HG02571 (cell line): ENCODE data around the gene FETUB.

Experiments
- ATAC-seq: cut with Tn5 transposase; IDR thresholded peaks from one replicate; pipeline ENCODE4 v1.9.1; 2021; ENCODE audit warnings: mild to moderate bottlenecking, moderate library complexity; ENCODE audit not compliant: unreplicated experiment

Gene FETUB, protein sequence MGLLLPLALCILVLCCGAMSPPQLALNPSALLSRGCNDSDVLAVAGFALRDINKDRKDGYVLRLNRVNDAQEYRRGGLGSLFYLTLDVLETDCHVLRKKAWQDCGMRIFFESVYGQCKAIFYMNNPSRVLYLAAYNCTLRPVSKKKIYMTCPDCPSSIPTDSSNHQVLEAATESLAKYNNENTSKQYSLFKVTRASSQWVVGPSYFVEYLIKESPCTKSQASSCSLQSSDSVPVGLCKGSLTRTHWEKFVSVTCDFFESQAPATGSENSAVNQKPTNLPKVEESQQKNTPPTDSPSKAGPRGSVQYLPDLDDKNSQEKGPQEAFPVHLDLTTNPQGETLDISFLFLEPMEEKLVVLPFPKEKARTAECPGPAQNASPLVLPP

DNA sequence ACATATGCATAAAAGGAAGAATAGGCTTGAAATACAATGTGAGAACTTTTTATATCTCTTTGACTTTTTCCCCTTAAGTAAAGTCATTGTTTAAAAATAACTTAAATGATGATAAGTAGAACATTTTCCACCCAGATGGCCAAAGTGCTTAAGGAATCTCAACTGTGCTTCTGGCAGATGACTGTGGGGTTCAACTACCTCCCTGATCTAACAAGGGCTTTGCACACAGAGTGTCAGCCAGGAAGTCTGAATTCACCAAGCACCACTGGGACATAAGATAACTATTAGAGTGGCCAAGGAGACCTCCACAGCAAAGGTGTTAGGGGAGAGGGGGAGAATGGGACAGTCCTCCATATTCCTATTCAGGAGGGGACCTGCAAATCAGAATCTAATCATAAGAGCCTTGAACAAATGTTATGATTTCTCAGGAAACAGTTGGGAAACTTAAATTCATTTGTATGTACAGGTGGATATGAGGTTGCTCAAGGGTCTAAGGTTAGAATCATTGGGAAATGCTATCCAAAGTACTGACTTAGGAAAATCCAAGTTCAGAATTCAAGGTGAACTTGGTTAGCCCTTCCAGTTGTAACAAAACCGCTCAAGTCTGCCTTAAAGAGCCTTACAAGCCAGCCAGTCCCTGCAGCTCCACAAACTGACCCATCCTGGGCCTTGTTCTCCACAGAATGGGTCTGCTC lies at the start of gene FETUB:
FETUB (plus strand) TSS at position 622 of the 695 bp plus-strand sequence; CDS start at position 684, 62 bp downstream.
- no peak for ATAC-seq

DNA sequence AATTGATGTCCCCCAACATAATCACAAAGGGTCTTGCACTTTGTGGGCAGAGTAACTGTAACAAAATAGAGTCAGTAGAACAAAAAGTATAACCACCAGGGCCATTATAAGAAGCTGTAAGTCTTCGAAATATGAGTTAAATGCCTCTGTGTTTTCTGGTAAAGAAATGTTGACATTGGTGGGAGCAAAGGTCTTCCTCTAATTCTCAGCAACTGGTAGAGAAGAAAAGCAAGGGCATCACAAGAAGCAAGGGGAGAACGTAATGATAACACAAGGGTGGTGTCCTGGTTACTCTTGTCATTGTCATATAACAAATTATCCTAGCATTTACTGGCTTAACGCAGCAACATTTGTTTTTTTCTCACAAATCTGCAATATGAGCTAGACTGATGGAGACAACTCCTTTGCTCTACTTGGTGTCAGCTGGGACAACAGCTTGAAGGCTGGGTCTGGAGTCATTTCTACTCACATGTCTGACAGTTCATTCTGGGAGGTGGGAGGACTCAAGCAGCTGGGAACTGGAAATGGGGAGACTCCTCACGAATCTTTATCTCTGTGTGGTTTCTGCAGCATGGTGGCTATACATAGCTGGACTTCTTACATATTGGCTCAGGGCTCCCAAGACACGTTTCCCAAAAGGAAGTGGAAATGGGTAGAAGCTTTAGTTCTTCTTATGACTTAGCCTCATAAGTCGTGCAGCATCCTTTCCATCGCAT lies 49.5 kb upstream of the FETUB start:
- no peak for ATAC-seq

DNA sequence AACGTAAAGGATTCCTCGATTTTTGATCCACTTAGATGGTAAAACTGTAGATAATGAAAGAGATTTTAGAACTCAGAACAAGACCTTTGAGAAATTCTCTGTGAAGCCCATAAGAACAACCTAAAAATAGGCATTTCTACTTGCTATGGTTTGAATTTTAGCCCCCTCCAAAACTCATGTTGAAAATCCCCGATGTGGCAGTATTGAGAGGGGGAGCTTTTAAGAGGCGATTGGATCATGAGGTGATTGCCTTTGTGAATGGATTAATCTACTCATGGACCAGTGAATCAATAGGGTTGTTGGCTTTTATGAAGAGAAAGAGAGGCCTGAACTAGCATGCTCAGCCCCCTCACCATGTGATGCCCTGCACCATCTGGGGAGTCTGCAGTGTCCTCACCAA lies 47.5 kb upstream of the FETUB start:
- no peak for ATAC-seq

DNA sequence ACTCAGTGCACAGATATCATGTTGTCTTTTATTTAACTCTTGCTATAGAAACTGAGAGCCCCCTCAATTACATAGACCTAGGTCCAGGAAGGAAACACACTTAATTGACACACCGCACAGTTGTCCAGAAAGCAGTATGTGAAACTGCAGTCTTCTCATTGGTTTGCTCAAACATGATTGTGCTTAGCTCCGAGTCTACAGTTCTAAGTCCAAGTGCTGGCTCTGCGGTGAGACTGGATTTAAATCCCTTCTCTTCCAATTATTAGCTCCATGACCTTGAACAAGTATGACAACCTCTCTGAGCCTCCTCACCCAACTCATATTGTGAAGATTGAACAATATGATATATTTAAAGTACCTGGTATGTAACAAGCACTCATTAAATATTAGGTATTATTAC lies 46.3 kb upstream of the FETUB start:
- no peak for ATAC-seq

DNA sequence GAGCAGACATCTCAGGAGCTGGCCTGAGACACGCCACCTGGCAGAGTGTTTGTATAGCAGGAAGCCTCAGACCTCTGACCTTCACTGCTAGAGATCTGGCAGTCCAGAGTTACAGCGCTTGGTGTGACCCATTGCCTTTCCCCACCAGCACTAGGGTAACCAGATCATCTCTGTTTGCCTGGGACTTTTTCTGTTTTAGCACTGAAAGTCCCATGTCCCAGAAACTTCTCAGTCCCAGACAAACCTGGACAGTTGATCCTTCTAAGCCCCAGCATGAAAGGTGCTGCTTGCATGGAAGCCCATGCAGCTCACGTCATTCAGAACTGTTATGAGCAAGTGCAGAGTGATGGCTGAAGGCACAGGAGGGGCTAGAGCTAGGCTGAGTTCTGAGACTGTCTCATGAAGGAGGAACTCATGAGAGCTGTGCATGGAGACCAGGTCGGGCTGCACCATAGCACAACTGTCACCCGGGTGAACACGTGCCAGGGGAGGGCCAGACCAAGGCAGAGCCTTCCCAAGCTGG lies 45.5 kb upstream of the FETUB start:
- no peak for ATAC-seq

DNA sequence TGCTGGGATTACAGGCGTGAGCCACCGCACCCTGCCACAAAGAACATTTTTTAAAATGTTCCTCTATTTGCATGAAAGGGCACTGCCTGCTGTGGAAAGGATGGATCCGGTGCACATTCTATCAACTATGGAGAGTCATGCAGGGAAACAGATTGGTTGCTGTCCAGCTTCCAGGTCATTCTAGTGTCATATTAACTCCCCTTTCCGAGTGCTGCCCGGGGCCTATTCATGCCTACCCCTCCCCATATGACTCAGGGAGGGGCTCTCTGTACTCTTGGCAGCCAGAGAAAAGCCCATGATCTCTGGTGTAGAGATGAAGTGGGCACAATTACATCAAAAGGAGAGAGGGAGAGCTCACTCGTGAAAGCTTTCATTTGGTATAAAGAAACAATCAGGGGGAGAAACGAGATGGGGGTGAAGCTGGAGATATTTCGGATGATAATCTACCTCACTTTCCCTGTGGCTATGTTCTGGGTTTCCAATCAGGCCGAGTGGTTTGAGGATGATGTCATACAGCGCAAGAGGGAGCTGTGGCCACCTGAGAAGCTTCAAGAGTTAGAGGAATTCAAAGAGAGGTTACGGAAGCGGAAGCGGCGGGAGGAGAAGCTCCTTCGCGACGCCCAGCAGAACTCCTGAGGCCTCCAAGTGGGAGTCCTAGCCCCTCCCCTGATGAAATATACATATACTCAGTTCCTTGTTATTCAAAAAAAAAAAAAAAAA lies 43.5 kb upstream of the FETUB start:
- no peak for ATAC-seq

DNA sequence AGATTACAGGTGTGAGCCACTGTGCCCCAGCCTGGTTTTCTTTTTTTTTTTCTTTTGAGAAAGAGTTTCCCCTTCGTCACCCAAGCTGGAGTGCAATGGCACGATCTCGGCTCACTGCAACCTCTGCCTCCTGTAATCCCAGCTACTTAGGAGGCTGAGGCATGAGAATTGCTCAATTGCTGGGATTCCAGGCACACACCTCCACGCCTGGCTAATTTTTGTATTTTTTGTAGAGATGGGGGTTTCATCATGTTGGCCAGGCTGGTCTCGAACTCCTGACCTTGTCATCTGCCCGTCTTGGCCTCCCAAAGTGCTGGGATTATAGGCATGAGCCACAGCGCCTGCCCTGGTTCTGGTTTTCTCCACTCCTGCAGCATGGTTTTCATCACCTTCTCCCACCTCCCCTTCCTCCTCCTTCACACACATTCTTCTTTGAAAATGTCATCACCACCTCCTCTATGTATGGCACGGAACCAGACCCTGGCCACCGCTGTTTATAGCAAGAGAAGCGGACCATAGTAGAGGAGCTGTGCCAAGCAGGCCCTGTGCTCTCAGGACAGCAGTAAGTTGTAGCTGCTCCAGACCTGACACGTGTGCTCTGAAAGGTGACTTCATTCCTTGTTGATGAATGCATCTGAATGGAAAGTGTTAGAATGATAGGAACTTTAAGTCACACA lies 42.0 kb upstream of the FETUB start:
- ATAC-seq, result no peak

DNA sequence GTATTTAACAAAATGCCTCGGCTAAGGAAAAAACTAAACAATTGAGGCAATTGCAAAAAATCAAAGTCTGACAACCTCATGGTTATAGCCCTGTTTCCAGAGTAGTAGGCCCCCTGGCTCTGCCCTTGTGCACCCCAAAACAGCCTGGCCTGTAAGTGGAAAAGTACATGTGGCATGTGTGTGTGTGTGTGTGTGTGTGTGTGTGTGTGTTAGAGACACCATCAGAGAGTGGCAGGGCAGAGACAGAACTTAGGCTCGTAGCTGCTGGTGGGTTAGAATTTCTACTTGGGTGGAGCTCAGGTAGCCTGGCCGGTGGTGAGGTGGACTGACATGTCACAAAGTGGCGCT lies 41.4 kb upstream of the FETUB start:
- ATAC-seq, result no peak

DNA sequence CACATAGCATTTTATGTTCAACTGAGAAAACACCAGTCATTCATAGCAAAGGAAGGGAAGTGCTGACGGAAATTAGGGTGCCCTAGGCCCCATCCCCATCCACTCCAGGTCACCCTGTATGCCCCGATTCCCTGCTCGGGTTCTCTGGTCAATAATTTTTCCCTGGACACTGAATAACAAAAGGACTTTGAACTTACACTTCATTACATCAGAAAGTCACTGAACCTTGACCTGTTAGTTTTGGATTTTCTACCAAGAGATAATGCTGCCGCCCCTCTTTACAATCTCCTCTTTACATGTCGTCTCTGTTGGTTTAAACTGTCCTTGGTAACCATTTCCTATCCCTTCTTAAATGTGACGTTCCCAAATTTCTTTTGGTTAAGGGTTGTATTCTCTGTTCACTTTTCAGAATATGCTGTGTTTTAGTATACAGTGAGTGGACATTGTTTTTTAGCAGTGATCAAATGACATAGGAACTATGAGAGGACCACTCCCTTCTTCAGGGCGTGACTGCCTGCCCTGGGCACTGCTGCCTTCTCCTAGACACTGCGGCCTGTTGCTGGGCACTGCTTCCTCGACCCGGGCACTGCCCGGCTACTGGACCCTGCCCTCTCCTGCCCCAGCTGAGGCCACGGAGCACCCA lies 40.9 kb upstream of the FETUB start:
- ATAC-seq, result no peak

DNA sequence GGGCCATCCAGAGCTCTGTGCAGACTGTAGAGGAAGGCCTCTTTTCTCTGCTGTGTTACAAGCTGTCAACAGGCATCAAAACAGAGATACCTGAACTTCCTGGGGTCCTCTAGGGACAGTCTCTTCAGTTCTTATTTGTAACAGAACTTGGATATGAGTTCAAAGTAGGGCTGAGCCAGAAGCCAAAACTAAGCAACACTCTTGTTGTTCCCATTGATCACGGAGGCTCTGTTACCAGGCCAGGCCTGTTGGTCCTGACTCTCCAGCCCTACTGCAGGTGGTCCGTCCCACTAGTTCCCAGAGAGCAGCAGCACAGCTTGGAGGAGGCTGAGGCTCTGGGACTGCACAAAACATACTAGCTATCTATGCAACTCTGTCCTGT lies 40.4 kb upstream of the FETUB start:
- ATAC-seq, result no peak

DNA sequence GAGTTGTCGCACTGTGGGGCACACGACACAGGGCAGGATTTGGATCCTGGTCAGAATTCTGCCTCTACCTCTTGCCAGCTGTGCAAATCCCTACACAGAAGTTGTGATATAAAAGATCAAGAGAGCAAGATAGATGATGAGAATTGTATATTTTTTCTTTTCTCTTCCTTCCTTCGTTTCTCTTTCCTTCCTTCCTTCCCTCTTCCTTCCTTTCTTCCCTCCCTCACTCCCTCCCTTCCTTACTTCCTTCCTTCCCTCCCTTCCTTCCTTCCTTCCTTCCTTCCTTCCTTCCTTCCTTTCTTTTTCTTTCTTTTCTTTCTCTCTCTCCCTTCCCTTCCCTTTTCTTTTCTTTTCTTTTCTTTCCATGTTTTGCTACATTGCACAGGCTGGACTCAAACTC lies 39.3 kb upstream of the FETUB start:
- ATAC-seq, result no peak

DNA sequence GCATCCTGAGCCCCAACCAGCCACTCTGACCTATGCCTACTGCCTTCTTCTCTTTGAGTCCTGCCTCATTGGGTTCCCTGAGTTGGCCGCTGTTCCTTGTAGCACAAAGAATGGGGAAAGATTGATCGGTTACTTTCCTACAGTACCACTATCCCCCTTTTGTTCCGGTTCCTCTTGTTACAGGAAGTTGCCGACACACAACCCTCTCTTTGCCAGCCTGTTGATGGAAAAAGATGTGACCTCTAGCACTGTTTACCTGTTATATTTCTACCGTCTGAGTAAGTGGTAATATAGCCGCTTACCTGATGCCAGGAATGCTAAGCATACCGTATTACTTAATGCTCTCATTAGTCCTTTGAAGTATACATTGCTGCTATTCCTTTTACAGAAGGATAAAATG lies 37.0 kb upstream of the FETUB start:
- ATAC-seq, result no peak

DNA sequence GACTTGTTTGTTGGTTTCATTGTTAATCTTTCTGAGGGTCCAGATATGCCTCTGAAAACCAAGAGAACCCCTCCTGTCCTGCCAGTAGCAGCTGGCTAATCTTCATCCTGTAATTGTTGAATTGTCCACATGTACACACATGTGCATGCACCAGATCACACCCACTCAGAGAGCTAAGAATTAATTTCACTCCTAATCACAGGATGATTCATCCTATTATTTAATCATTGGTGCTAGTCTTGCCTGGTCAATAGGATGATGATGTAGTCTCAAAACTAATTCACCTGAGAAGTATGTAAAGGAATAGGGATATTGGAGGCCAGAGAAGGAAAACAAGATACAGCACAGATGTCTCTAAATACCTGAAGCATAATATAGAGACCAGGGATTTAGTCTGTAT lies 35.1 kb upstream of the FETUB start:
- ATAC-seq, result no peak

DNA sequence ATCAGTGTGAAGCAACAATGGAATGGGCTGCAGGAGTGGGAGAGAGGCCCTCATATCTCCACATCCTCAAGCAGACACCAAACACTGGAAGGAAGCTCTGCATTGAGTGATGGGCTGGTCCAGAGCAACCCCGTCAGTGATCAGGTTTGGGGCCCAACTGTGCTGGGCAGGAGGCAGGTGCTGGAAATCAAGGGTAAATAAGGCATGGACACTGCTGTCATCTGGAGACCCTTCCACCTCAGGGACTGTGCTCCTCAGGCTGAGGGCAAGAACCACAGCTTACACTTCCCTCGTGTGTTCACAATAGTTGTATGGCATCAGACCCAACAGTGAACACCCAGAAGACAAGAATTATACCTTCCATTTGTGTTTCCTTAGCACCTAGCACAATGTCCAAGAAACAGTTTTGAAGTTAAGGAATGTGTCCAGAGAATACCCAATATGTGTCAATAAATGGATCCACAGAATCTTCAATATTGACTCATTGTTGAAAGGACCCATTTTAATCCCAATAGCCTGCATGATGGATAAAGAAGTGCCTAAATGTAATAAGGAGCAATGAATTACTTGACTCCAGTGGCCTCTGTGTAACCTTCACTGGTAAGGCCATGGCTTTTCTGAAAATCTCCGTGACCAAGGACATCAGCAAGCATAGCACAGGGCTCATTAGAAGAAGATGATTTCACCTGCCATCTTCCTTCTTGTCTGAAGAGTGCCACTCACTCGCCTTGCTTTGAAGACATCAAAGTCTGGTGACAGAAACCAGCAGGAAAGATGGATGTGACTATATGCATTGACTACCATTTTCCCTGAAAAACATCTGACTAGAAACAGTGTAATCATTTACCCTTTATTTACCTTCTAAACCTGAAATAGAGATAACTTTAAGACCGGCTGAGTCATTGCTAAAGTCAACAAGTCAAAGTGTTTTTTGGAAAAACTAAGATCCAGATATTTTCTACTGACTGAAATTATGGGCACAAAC lies 34.3 kb upstream of the FETUB start:
- no peak for ATAC-seq

DNA sequence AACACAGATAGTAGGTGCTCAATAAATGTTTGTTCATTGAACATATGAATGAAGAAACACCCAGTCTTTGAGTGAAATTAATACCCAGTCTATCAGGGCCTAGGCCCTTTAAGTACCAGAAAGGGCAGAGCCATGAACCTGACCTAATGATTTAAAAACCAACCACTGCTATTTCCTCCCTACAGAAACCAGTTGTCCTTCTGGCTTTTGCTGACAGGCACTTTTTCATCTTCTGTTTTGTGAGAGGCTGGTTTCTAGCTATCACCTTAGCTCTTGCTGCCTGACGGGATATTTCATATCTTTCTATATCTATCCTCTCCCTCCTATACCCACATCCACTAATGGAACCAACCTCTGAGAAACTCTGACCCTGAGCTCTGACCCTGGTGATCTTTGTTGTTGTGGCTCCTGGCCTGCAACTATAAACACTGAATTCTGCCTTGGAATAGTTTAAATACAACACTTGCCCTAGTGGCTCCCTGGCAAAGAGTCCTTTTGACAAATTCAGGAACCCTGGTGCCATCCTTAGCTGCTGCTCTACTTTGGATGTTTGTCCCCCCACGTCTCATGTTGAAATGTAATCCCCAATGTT lies 31.5 kb upstream of the FETUB start:
- no peak for ATAC-seq

DNA sequence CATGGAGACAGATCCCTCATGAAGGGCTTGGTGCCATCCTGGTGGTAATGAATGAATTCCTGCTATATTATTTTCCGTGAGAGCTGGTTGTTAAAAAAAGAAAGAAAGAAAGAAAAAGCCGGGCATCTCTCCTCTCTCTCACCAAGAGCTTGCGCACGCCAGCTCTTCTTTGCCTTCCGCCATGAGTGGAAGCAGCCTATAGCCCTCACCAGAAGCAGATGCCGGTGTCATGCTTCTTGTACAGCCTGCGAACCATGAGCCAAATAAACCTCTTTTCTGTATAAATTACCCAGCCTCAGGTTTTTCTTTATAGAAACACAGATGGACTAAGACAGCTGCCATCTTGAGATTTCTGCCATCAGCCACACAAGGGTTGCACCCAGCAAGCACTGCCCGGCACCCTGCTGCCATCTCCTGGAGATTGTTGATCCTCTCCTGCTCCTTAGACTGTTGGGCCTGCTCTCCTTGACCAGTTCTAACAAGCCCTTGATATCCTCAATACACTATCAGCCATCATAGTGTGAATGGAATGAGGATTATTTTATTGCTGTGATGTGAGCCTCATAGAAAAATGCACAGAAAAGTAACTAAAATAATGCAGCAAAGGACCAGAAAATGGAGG lies 30.8 kb upstream of the FETUB start:
- no peak for ATAC-seq

DNA sequence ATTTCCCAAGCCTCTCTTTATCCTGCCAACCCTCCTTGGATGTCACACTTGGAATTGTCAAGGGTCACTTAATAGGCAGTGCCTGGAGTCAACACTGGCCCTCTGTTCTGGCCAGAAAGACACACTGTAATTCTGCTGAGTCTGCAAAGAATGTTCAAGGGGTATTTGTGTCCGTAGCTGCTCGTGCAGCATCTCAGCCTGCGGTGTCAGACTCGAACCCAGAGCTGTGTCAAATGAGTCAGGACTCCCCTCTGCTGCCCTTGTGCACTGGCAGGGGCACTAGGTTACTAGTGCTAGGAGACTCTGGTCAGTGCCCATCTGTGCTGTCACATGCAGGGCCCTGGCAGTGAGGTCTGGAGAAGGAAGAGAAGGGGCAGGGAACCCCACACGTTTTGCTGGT lies 28.1 kb upstream of the FETUB start:
- no peak for ATAC-seq
